Spleen (tissue), 7 donors: ENCODE measurements around the gene PNPLA8.

Source experiments
- CTCF ChIP-seq, 11 experiments: fragments of 200-600 bp in 7 of 11; fragments of 450-650 bp in 4 of 11; sonication (generic) in 4 of 11; IDR thresholded peaks in 8 of 11; conservative IDR thresholded peaks in 3 of 11; 1 replicate in 7 of 11; 2 replicates in 4 of 11; pipeline versions ENCODE4 v1.4.0 to v1.8.0; 2016 to 2021; ENCODE audit warnings: antibody characterized with exemption in 11 of 11, inconsistent platforms in 4 of 11, mild to moderate bottlenecking in 1 of 11
- POLR2AphosphoS5 ChIP-seq, 3 donors: sonication (generic); formaldehyde crosslinking; IDR thresholded peaks; one replicate each; pipeline ENCODE4 v1.5.1; 2017; ENCODE audit warnings: antibody characterized with exemption in 3 of 3
- donor health status: DM: no; HTN: no; CAD: no; lungs with moderate emphysema.
- donor health status: DM: no; HTN: no; CAD: no.
- donor health status: DM: no; HTN: no; CAD: no.

GRCh38 chr7:108484137-108484536, 41.8 kb downstream of the PNPLA8 start:
- TF ChIP-seq CTCF (IDR thresholded peaks at IDR 0.05 in 8 of 11, conservative IDR thresholded peaks at IDR 0.05 in 3 of 11) (no peak), POLR2AphosphoS5 (IDR thresholded peaks at IDR 0.05) (no peak)
